Endothelial cell of umbilical vein (primary cell): ENCODE results near the gene ALDH1L2. TPM values are rescaled to one million over a fixed set of nuclear protein-coding genes. Genes with fewer than 3 reads are reported as not detected.

ENCODE experiments used
- BruUV-seq: library from RNA; stranded (reverse); fragments of 400-500 nt; replicated peaks from 2 replicates; lab custom pipeline; 2021; lab: Mats Ljungman, UMichigan
- CTCF ChIA-PET: fragments of 300-600, 350-600 bp; sonication (Branson Sonifier 250); formaldehyde crosslinking; loops from one replicate; lab custom pipeline; 2021; ENCODE audit warnings: antibody characterized with exemption, inconsistent platforms; lab: Charles Lee
- POLR2A ChIA-PET: fragments of 300-600, 350-600 bp; sonication (Branson Sonifier 250); formaldehyde crosslinking; loops from one replicate; lab custom pipeline; 2021; ENCODE audit warnings: antibody characterized with exemption, inconsistent platforms; lab: Charles Lee
- DNase-seq: peaks from one replicate; pipeline ENCODE4 v3.0.0-alpha.2; 2011; ENCODE audit warnings: low read depth, low spot score
- FAIRE-seq: peaks from 2 replicates; lab custom pipeline; 2011; peaks lifted over from hg19 to GRCh38; lab: Jason Lieb, UNC
- H2AFZ ChIP-seq: 2 replicates; pipeline ENCODE4 v1.6.0; 2012; ENCODE audit warnings: low read depth, low read length, control low read depth, inconsistent platforms
- H3K27ac ChIP-seq: 2 replicates; pipeline ENCODE4 v1.5.1; 2011; ENCODE audit warnings: low read depth, mild to moderate bottlenecking, control low read depth, low read length, moderate library complexity; ENCODE audit not compliant: insufficient read depth
- H3K27me3 ChIP-seq, 2 experiments: 2 replicates each; pipeline versions ENCODE4 v1.6.0 to v1.6.1; 2011; ENCODE audit warnings: low read length in 2 of 2, mixed read lengths in 1 of 2; ENCODE audit not compliant: control insufficient read depth in 2 of 2, insufficient read depth in 2 of 2
- H3K36me3 ChIP-seq, 2 experiments: 2 replicates in 1 of 2; 3 replicates in 1 of 2; pipeline ENCODE4 v1.5.1; 2011; ENCODE audit warnings: low read length in 2 of 2, mild to moderate bottlenecking in 1 of 2, moderate library complexity in 1 of 2; ENCODE audit not compliant: control insufficient read depth in 2 of 2, insufficient read depth in 2 of 2; ENCODE audit errors: extremely low read depth in 1 of 2
- H3K4me1 ChIP-seq: 3 replicates; pipeline ENCODE4 v1.5.1; 2011; ENCODE audit warnings: mild to moderate bottlenecking, low read length; ENCODE audit not compliant: control insufficient read depth, insufficient read depth; ENCODE audit errors: extremely low read depth
- H3K4me2 ChIP-seq: 2 replicates; pipeline ENCODE4 v1.6.1; 2011; ENCODE audit warnings: low read length, control low read depth, mixed read lengths; ENCODE audit not compliant: insufficient read depth
- H3K4me3 ChIP-seq, 3 experiments: fragments of 200-600 bp in 1 of 3; sonication (generic), shearing (Covaris generic) in 1 of 3; replicated peaks in 1 of 3; 2 replicates each; pipeline ENCODE4 v1.5.1; 2011 to 2016; ENCODE audit warnings: control low read depth in 3 of 3, low read length in 3 of 3, mild to moderate bottlenecking in 2 of 3, inconsistent platforms in 1 of 3, low read depth in 1 of 3, moderate library complexity in 1 of 3; ENCODE audit not compliant: insufficient read depth in 1 of 3
- H3K79me2 ChIP-seq: 2 replicates; pipeline ENCODE4 v1.6.0; 2012; ENCODE audit warnings: low read length, inconsistent platforms; ENCODE audit not compliant: control insufficient read depth, insufficient read depth
- H3K9ac ChIP-seq: replicated peaks from 2 replicates; pipeline ENCODE3; 2011; ENCODE audit warnings: low read length, control low read depth; ENCODE audit not compliant: insufficient read depth; ENCODE audit errors: extremely low read depth
- H3K9me1 ChIP-seq: replicated peaks from 3 replicates; pipeline ENCODE4 v1.6.0; 2011; ENCODE audit warnings: mild to moderate bottlenecking, low read length; ENCODE audit not compliant: control insufficient read depth, insufficient read depth; ENCODE audit errors: extremely low read depth
- H3K9me3 ChIP-seq: replicated peaks from 2 replicates; pipeline ENCODE4 v1.5.1; 2012; ENCODE audit warnings: low read length, inconsistent platforms; ENCODE audit not compliant: control insufficient read depth, insufficient read depth
- H4K20me1 ChIP-seq: replicated peaks from 2 replicates; pipeline ENCODE3; 2011; ENCODE audit warnings: mild to moderate bottlenecking, low read length; ENCODE audit not compliant: control insufficient read depth, insufficient read depth; ENCODE audit errors: extremely low read depth
- CTCF ChIP-seq, 2 donors: IDR thresholded peaks; 1 replicate in 1 of 2; 2 replicates in 1 of 2; pipeline ENCODE4 v1.5.1; 2011; ENCODE audit warnings: low read length in 2 of 2, mild to moderate bottlenecking in 2 of 2, moderate library complexity in 2 of 2, control low read depth in 1 of 2, inconsistent platforms in 1 of 2, low read depth in 1 of 2; ENCODE audit not compliant: insufficient read depth in 1 of 2; ENCODE audit errors: extremely low read depth in 1 of 2
- EZH2 ChIP-seq: IDR thresholded peaks from 2 replicates; pipeline ENCODE4 v1.6.1; 2012; ENCODE audit warnings: borderline replicate concordance, low read depth, mild to moderate bottlenecking, moderate library complexity, low read length, inconsistent platforms; ENCODE audit not compliant: severe bottlenecking
- FOS ChIP-seq: IDR thresholded peaks from 2 replicates; pipeline ENCODE4 v1.6.1; 2011; ENCODE audit warnings: mild to moderate bottlenecking, low read length, moderate library complexity, borderline replicate concordance; ENCODE audit not compliant: insufficient read depth
- GATA2 ChIP-seq: IDR thresholded peaks from 2 replicates; pipeline ENCODE4 v1.7.0; 2011; ENCODE audit warnings: low read depth, mild to moderate bottlenecking, moderate library complexity, mixed read lengths, low read length; ENCODE audit not compliant: insufficient read length, insufficient read depth
- JUN ChIP-seq: IDR thresholded peaks from 2 replicates; pipeline ENCODE4 v1.6.1; 2011; ENCODE audit warnings: borderline replicate concordance, low read depth; ENCODE audit not compliant: insufficient read length, insufficient read depth
- MAX ChIP-seq: IDR thresholded peaks from 2 replicates; pipeline ENCODE4 v1.6.1; 2011; ENCODE audit not compliant: insufficient read depth, insufficient read length
- MYC ChIP-seq: IDR thresholded peaks from one replicate; pipeline ENCODE4 v1.6.1; 2011; ENCODE audit warnings: mild to moderate bottlenecking, low read depth, low read length
- POLR2A ChIP-seq: IDR thresholded peaks from 2 replicates; pipeline ENCODE4 v1.6.1; 2012; ENCODE audit warnings: low read depth, mild to moderate bottlenecking, control low read depth, low read length
- POLR2AphosphoS5 ChIP-seq: IDR thresholded peaks from 2 replicates; pipeline ENCODE4 v1.6.1; 2012; ENCODE audit warnings: low read depth, mild to moderate bottlenecking, control low read depth, low read length, moderate library complexity; ENCODE audit not compliant: insufficient read depth
- dilution Hi-C: fragments of 300-500 bp; cut with MboI; formaldehyde crosslinking; loops from one replicate; pipeline ENCODE4 v1.15.0; 2019; ENCODE audit warnings: low sequenced_read_pairs; ENCODE audit not compliant: extremely low pct_ligation_motif_present
- intact Hi-C: fragments of 100-400 bp; cut with micrococcal nuclease; formaldehyde crosslinking; loops from one replicate; pipeline ENCODE4 v1.10.0; 2022
- polyA plus RNA-seq, 4 experiments: library from polyadenylated mRNA; depleted of rRNA in 3 of 4; stranded (reverse) in 3 of 4; unstranded in 1 of 4; fragments of >200 nt; gene quantifications; 2 replicates each; pipeline versions ENCODE4 v1.2.1 to v1.2.3, GENCODE V29; 2011 to 2012; ENCODE audit warnings: missing spikeins in 1 of 4
- total RNA-seq: library from RNA; stranded (reverse); gene quantifications from 2 replicates; pipeline ENCODE4 v1.2.3, GENCODE V29; 2021

ALDH1L2 gene
- total and polyA plus RNA-seq, 2 donors (not counting 3 experiments of a cell fraction or from before 2014, with no cell fraction given) = 1.4 to 2.5 TPM

DNA sequence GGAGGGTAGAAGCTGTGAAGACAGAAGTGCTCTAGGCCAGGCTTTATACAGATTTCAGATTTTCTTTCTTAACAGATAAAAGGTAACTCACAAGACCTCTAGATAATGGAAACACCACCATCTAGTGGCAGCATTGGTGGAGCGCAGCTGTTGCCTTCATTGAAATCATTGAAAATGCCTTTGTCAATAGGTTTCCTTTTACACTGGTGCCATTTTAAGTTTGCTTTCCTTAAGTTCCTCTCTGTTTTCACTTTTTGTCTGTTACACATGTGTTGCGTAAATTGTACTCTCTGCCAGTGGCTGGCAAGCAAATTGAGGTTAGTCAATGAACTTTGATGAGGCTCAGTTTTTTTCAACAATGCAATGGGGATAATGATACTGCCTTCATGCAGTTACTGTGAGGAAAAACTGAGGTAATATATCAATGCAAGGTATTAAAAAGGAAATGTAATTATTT, 31.1 kb downstream of the ALDH1L2 start:
- peak; percentile 96 for FAIRE-seq
- ChIA-PET POLR2A (no interaction called here), CTCF (interaction anchor here (0.5 to 7.4 kb wide), 35 partner anchors 9 to 989 kb away, joined by 3 to 120 read pairs (median 3); partner anchors contain the start of genes CHST11, HCFC2 and NOPCHAP1)
- Histone ChIP-seq H3K79me2 (no peaks in the 10 kb centered on the region), H3K9me1 (no peaks in the 10 kb centered on the region), H3K36me3 (no peaks in the 10 kb centered on the region), H3K27ac (no peak overlapping the region), H3K4me3 (no peak overlapping the region), H4K20me1 (no peaks in the 10 kb centered on the region), H3K9ac (no peak overlapping the region), H2AFZ (no peak overlapping the region), H3K27me3 (no peaks in the 10 kb centered on the region), H3K4me2 (no peak overlapping the region), H3K9me3 (no peaks in the 10 kb centered on the region), H3K4me1 (no peaks in the 10 kb centered on the region)
- peak; percentile 86 for DNase-seq
- TF ChIP-seq CTCF (IDR thresholded peaks at IDR 0.05; ENCODE audit: extremely low read depth in 1 of 2, insufficient read depth in 1 of 2, low read depth in 1 of 2, low read length in 2 of 2) (peak; percentile 80 to 81), EZH2 (no peak), POLR2A (no peak), FOS (no peak)
- intact Hi-C loops (loop anchor here (1.0 to 10.0 kb wide), 7 partner anchors 96 to 852 kb away; partner anchors contain the start of genes CHST11 and SLC41A2), dilution Hi-C loops (no loop called here)
- BruUV-seq = no TSS peak

- intact Hi-C loops = loop anchor here (2.0 to 10.0 kb wide), 5 partner anchors 95 to 595 kb away; partner anchors contain the start of genes CHST11 and SLC41A2
- H3K4me2 ChIP-seq = no peak overlapping the region
- ChIA-PET POLR2A (no interaction called here), CTCF (interaction anchor here (1.5 to 7.4 kb wide), 3 partner anchors 320 to 693 kb away, joined by 4 to 120 read pairs (median 4); no protein-coding TSS in a partner anchor)
- dilution Hi-C loops = no loop called here
- H3K4me1 ChIP-seq = no peaks in the 10 kb centered on the region
- H3K9me3 ChIP-seq = no peaks in the 10 kb centered on the region
- H3K36me3 ChIP-seq = no peaks in the 10 kb centered on the region
- no peaks in the 10 kb centered on the region for H3K79me2 ChIP-seq
- no peak overlapping the region for H2AFZ ChIP-seq
- H3K27me3 ChIP-seq = no peaks in the 10 kb centered on the region
- no peak overlapping the region for H3K9ac ChIP-seq
- no peak for DNase-seq
- no peak overlapping the region for H3K4me3 ChIP-seq
- no peak overlapping the region for H3K27ac ChIP-seq
- no peaks in the 10 kb centered on the region for H4K20me1 ChIP-seq
- BruUV-seq = no TSS peak
- no peaks in the 10 kb centered on the region for H3K9me1 ChIP-seq
- FAIRE-seq = no peak
- TF ChIP-seq GATA2 = no peak
- TF ChIP-seq FOS = no peak
- no peak for TF ChIP-seq EZH2
- no peak for TF ChIP-seq MAX
- no peak for TF ChIP-seq POLR2AphosphoS5
- TF ChIP-seq MYC = no peak
- TF ChIP-seq POLR2A = no peak
- no peak for TF ChIP-seq CTCF (IDR thresholded peaks at IDR 0.05; ENCODE audit: extremely low read depth in 1 of 2, insufficient read depth in 1 of 2, low read depth in 1 of 2, low read length in 2 of 2)
- TF ChIP-seq JUN = no peak
These were observed 32.3 kb downstream of the ALDH1L2 start for GRCh38 chr12:105051981-105052380.
